Nephron (organoid): ENCODE data around the gene HELZ2.
"Not testable (repeated sequence)": the region's sequence is repeated elsewhere in the genome, so short reads cannot be mapped to it uniquely, and the experiment has no call there.

ENCODE experiments used
- H3K27ac Mint-ChIP-seq, 3 experiments: 2 replicates each; pipeline ENCODE4 v1.8.0; 2020; ENCODE audit warnings: mixed read lengths in 3 of 3, mild to moderate bottlenecking in 2 of 3, moderate library complexity in 1 of 3
- H3K27me3 Mint-ChIP-seq: 2 replicates; pipeline ENCODE4 v1.8.0; 2021; ENCODE audit warnings: low read depth, mild to moderate bottlenecking, moderate library complexity, mixed read lengths
- H3K36me3 Mint-ChIP-seq: 2 replicates; pipeline ENCODE4 v1.8.0; 2020; ENCODE audit warnings: low read depth, mixed read lengths
- H3K4me1 Mint-ChIP-seq: 2 replicates; pipeline ENCODE4 v1.8.0; 2020; ENCODE audit warnings: mixed read lengths
- H3K4me3 Mint-ChIP-seq, 3 experiments: 2 replicates each; pipeline ENCODE4 v1.8.0; 2020; ENCODE audit warnings: mild to moderate bottlenecking in 3 of 3, mixed read lengths in 3 of 3, moderate library complexity in 2 of 3
- H3K9me3 Mint-ChIP-seq: 2 replicates; pipeline ENCODE4 v1.8.0; 2020; ENCODE audit warnings: mixed read lengths
- TF ChIP-seq, protein P1 (sequence below), 3 experiments: fragments of 200-600 bp; sonication (generic); IDR thresholded peaks; one replicate each; pipeline ENCODE4 v1.5.0; 2021; ENCODE audit warnings: antibody characterized with exemption in 3 of 3; ENCODE audit not compliant: unreplicated experiment in 3 of 3

HELZ2 gene

DNA sequence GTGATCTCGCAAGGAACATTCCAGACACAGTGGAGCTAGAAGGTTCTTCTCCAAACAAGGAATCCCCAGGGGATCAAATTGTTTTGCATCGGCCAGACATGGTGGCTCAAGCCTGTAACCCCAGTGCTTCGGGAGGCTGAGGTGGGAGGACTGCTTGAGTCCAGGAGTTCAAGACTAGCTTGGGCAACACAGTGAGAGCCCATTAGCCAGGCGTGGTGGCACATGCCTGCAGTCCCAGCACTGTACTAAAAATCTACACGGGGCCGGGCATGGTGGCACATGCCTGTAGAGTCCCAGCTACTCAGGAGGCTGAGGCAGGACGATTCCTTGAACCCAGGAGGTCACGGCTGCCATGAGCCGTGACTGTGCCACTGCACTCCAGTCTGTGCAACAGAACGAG is 37.6 kb upstream of the HELZ2 start:
- Mint-ChIP-seq H3K36me3 (peaks cover 33% of the 10 kb centered on the region), H3K4me3 (no peak overlapping the region), H3K27ac (no peak overlapping the region), H3K4me1 (no peaks in the 10 kb centered on the region), H3K27me3 (no peaks in the 10 kb centered on the region), H3K9me3 (peaks cover 2% of the 10 kb centered on the region)
- TF ChIP-seq, protein P1, sequence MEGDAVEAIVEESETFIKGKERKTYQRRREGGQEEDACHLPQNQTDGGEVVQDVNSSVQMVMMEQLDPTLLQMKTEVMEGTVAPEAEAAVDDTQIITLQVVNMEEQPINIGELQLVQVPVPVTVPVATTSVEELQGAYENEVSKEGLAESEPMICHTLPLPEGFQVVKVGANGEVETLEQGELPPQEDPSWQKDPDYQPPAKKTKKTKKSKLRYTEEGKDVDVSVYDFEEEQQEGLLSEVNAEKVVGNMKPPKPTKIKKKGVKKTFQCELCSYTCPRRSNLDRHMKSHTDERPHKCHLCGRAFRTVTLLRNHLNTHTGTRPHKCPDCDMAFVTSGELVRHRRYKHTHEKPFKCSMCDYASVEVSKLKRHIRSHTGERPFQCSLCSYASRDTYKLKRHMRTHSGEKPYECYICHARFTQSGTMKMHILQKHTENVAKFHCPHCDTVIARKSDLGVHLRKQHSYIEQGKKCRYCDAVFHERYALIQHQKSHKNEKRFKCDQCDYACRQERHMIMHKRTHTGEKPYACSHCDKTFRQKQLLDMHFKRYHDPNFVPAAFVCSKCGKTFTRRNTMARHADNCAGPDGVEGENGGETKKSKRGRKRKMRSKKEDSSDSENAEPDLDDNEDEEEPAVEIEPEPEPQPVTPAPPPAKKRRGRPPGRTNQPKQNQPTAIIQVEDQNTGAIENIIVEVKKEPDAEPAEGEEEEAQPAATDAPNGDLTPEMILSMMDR (IDR thresholded peaks at IDR 0.05; ENCODE audit: unreplicated experiment in 3 of 3), result no peak

DNA sequence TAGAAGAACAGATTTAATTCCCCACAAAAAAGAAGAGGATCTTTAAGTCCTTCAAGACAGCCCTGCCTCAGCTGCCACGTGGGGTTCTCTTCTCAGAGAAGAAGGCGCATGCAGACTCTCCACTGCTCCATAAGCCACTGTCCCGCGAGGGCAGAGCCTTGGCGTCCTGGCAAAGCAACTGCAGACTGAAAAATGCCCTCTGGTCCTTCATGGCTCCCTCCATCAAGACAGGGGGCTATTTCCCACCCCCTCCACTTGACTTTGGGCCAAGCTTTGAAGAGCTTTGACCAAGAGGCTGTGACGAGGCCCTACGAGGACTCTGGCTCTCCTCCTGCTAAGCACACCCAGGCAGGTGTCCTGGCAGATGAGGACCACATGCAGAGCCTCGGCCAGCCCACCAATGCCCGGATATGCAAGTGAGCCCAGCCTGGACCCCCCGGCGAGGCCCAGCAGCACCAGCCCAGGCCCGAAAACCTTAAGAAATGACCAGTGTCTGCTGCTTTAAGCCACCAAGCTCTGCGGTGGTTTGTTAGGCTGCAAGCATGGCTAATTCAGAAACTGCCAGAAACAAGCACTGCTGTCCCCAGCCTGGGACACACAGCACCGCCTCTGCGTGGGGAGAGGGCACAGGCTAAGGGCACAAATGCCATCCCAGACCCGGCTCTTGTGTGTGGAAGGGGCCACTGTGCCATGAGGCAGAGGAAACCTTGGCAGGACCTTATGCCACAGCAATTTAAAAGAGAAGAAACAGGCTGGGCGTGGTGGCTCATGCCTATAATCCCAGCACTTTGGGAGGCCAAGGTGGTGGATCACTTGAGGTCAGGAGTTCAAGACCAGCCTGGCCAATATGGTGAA is 36.8 kb upstream of the HELZ2 start:
- Mint-ChIP-seq H3K9me3 (peaks cover 2% of the 10 kb centered on the region), H3K27ac (no peak overlapping the region), H3K4me1 (no peaks in the 10 kb centered on the region), H3K27me3 (no peaks in the 10 kb centered on the region), H3K36me3 (peaks cover 27% of the 10 kb centered on the region), H3K4me3 (no peak overlapping the region)
- TF ChIP-seq, protein P1 (IDR thresholded peaks at IDR 0.05; ENCODE audit: unreplicated experiment in 3 of 3), result no peak

DNA sequence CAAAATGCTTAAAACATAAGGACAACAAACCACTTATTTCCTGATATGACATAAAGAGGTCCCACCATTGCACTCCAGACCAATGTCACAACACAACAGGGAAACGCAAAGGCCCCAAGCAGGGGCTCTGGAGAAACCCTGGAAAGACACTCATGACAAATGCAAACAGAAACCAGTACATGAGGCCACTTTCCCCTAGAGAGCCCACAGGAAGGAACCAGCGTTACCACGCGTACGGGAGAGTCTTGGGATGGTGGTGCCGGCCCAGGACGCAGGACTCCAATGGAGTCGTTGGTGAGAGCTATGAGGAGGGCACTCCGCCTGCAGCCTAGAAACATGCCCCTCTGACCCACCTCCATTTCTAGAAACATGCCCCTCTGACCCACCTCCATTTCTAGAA is 32.6 kb upstream of the HELZ2 start:
- Mint-ChIP-seq H3K4me3 (no peak overlapping the region), H3K9me3 (no peaks in the 10 kb centered on the region), H3K27ac (no peak overlapping the region), H3K27me3 (no peaks in the 10 kb centered on the region), H3K36me3 (peaks cover 18% of the 10 kb centered on the region), H3K4me1 (no peaks in the 10 kb centered on the region)
- TF ChIP-seq, protein P1 (IDR thresholded peaks at IDR 0.05; ENCODE audit: unreplicated experiment in 3 of 3), result no peak

DNA sequence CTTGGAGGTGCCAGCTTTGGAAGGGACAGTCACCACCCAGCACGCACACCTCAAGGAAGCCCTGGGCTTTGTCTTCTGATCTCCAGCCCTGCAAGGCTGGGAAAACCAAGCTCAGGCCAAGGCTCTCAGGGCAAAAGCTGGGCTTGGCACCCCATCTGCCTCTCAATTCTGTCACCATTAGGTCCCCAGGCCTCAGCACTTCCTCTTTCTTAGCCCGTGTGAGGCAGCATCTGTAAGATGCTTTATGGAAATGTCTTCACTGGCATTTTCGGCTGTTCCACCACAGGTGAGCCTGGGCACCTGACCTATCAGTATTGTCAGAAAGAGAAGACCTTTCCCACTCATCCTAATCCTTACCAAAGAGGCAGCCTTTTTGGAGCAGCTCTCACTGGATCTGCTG is 28.3 kb upstream of the HELZ2 start:
- TF ChIP-seq, protein P1 (IDR thresholded peaks at IDR 0.05; ENCODE audit: unreplicated experiment in 3 of 3), result no peak

DNA sequence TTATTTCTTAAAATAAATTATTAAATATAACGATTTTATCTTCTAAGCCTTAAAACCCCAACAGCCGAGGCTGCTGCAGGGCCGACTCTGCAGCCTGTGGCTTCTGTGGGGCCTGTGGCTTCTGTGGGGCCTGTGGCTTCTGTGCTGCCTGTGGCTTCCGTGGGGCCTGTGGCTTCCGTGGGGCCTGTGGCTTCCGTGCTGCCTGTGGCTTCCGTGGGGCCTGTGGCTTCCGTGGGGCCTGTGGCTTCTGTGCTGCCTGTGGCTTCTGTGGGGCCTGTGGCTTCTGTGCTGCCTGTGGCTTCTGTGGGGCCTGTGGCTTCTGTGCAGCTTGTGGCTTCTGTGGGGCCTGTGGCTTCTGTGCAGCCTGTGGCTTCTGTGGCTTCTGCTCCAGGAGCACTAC is 27.6 kb upstream of the HELZ2 start:
- peaks cover 39% of the 10 kb centered on the region for H3K36me3 Mint-ChIP-seq
- not testable (repeated sequence) for H3K4me3 Mint-ChIP-seq, H3K27ac Mint-ChIP-seq, H3K4me1 Mint-ChIP-seq, H3K9me3 Mint-ChIP-seq, H3K27me3 Mint-ChIP-seq

More for the DNA sequence above, 28.3 kb upstream of the HELZ2 start:
- Mint-ChIP-seq H3K4me1 (no peaks in the 10 kb centered on the region), H3K27ac (no peak overlapping the region), H3K9me3 (no peaks in the 10 kb centered on the region), H3K36me3 (peaks cover 39% of the 10 kb centered on the region), H3K27me3 (no peaks in the 10 kb centered on the region), H3K4me3 (no peak overlapping the region)

DNA sequence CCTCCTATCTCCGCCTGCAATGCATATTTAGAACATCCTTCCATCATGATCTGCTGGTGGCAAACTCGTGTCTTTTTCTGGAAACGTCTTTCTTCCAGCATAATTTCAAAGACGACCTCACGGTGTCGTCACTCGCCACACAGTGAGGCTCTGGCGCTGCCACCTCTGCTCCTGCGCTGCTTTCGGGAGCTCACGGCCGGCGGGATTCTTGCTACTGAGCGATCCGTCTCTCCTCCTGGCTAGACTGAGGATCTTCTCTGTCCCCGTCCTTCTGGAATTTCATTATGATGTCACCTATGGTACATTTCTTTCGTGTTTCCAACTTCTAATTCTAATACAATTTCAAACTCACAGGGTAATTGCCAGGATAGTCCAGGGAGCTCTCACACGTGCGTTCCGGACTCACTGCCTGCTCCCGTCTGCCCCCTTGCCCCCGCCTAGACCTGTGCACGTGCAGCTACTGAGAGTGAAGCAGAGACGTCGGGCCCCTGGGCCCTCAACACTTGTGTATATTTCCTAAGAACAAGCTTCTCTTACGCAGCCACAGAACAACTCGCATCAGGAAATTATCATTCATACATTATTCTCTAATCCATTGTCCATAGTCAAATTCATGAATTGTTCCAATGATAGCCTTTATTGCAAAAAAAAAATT is 25.5 kb upstream of the HELZ2 start:
- Mint-ChIP-seq H3K27ac (no peak overlapping the region), H3K4me1 (no peaks in the 10 kb centered on the region), H3K36me3 (peaks cover 39% of the 10 kb centered on the region)

More for the DNA sequence above, 25.5 kb upstream of the HELZ2 start:
- TF ChIP-seq, protein P1 (IDR thresholded peaks at IDR 0.05; ENCODE audit: unreplicated experiment in 3 of 3), result no peak
- no peak overlapping the region for H3K4me3 Mint-ChIP-seq
- H3K27me3 Mint-ChIP-seq, result no peaks in the 10 kb centered on the region
- H3K9me3 Mint-ChIP-seq, result no peaks in the 10 kb centered on the region
